PFSK-1 (cell line): Measurements from ENCODE around the gene ANGPT4.

Experiments
- FOXP2 ChIP-seq: optimal IDR thresholded peaks from 2 replicates; pipeline ENCODE3; 2011; ENCODE audit warnings: borderline replicate concordance, control low read depth, inconsistent platforms; ENCODE audit not compliant: insufficient read depth; ENCODE audit errors: extremely low read length, extremely low read depth
- POLR2AphosphoS5 ChIP-seq: IDR thresholded peaks from 2 replicates; pipeline ENCODE4 v1.6.1; 2012; ENCODE audit warnings: low read depth, mild to moderate bottlenecking, control low read depth, low read length, moderate library complexity
- SIN3A ChIP-seq: IDR thresholded peaks from 2 replicates; pipeline ENCODE4 v1.6.1; 2012; ENCODE audit warnings: mild to moderate bottlenecking, low read length, moderate library complexity, borderline replicate concordance; ENCODE audit not compliant: insufficient read depth
- TAF1 ChIP-seq: IDR thresholded peaks from 2 replicates; pipeline ENCODE4 v1.6.1; 2012; ENCODE audit warnings: low read length, control low read depth, borderline replicate concordance; ENCODE audit not compliant: insufficient read depth
- TF ChIP-seq, protein P1 (sequence below), 2 experiments: IDR thresholded peaks; 2 replicates each; pipeline versions ENCODE4 v1.6.1 to v1.8.0; 2011 to 2012; ENCODE audit warnings: low read depth in 2 of 2, low read length in 2 of 2, control low read depth in 1 of 2, inconsistent platforms in 1 of 2, mild to moderate bottlenecking in 1 of 2, moderate library complexity in 1 of 2; ENCODE audit not compliant: insufficient read depth in 1 of 2

ANGPT4 gene

GRCh38 chr20:887137-887536 is 29.0 kb downstream of the ANGPT4 start:
- TF ChIP-seq, protein P1, sequence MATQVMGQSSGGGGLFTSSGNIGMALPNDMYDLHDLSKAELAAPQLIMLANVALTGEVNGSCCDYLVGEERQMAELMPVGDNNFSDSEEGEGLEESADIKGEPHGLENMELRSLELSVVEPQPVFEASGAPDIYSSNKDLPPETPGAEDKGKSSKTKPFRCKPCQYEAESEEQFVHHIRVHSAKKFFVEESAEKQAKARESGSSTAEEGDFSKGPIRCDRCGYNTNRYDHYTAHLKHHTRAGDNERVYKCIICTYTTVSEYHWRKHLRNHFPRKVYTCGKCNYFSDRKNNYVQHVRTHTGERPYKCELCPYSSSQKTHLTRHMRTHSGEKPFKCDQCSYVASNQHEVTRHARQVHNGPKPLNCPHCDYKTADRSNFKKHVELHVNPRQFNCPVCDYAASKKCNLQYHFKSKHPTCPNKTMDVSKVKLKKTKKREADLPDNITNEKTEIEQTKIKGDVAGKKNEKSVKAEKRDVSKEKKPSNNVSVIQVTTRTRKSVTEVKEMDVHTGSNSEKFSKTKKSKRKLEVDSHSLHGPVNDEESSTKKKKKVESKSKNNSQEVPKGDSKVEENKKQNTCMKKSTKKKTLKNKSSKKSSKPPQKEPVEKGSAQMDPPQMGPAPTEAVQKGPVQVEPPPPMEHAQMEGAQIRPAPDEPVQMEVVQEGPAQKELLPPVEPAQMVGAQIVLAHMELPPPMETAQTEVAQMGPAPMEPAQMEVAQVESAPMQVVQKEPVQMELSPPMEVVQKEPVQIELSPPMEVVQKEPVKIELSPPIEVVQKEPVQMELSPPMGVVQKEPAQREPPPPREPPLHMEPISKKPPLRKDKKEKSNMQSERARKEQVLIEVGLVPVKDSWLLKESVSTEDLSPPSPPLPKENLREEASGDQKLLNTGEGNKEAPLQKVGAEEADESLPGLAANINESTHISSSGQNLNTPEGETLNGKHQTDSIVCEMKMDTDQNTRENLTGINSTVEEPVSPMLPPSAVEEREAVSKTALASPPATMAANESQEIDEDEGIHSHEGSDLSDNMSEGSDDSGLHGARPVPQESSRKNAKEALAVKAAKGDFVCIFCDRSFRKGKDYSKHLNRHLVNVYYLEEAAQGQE (IDR thresholded peaks at IDR 0.05; ENCODE audit: insufficient read depth in 1 of 2, low read depth in 2 of 2, low read length in 2 of 2): no peak
- no peak for TF ChIP-seq POLR2AphosphoS5
- no peak for TF ChIP-seq TAF1
- TF ChIP-seq FOXP2: no peak
- no peak for TF ChIP-seq SIN3A

DNA sequence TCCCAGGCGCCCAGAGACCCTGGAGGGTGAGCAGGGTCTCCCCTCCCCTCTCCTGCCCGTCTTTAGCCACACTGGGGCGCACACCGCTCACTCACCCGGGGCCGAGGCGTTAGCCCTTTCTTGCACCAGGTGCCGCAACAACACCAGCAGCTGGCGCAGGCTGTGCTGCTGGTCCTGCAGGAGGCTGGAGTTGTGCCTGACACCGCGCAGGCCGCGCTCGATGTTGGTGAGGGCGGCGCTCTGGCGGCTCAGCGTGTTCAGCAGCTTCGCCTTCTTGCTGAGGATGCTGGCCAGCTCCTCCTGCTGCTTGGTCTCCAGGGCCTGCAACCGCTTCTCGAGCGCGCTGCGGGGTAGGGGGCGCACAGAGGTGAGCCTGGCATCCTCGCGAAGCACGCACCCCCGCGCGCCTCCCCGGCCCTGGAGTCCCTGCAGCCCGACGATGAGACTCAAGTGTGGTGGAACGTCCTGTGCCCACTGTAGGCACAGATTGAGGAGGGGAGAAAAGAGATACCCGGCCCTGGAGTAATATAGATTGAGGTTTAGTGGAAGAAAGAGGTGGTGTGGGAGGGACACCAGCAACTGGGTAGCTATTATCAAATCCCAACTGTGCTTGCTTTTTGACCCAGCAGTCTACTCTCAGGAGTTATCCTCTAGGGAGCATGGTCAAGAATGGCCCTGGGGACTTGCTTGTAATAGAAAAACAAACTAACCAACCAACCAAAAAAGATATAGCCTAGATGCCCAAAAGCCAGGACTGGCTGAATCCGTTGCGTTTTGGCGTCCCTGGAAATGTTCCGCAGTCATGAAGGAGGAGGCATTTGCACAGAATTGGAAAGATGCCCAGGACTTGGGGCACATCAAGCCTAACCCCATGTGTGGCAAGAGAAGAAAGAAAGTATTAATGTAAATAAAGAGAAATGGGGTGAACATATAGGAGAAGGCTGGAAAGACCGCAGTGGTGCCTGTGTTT is 30.9 kb downstream of the ANGPT4 start:
- no peak for TF ChIP-seq SIN3A
- TF ChIP-seq FOXP2: no peak
- TF ChIP-seq, protein P1 (IDR thresholded peaks at IDR 0.05; ENCODE audit: insufficient read depth in 1 of 2, low read depth in 2 of 2, low read length in 2 of 2): peak; percentile 46 to 79; a peak in 2 of 4 replicates
- no peak for TF ChIP-seq POLR2AphosphoS5
- no peak for TF ChIP-seq TAF1

GRCh38 chr20:881783-882144 is 34.4 kb downstream of the ANGPT4 start:
- TF ChIP-seq, protein P1 (IDR thresholded peaks at IDR 0.05; ENCODE audit: insufficient read depth in 1 of 2, low read depth in 2 of 2, low read length in 2 of 2): no peak
- no peak for TF ChIP-seq TAF1
- TF ChIP-seq FOXP2: no peak
- no peak for TF ChIP-seq SIN3A
- TF ChIP-seq POLR2AphosphoS5: no peak

DNA sequence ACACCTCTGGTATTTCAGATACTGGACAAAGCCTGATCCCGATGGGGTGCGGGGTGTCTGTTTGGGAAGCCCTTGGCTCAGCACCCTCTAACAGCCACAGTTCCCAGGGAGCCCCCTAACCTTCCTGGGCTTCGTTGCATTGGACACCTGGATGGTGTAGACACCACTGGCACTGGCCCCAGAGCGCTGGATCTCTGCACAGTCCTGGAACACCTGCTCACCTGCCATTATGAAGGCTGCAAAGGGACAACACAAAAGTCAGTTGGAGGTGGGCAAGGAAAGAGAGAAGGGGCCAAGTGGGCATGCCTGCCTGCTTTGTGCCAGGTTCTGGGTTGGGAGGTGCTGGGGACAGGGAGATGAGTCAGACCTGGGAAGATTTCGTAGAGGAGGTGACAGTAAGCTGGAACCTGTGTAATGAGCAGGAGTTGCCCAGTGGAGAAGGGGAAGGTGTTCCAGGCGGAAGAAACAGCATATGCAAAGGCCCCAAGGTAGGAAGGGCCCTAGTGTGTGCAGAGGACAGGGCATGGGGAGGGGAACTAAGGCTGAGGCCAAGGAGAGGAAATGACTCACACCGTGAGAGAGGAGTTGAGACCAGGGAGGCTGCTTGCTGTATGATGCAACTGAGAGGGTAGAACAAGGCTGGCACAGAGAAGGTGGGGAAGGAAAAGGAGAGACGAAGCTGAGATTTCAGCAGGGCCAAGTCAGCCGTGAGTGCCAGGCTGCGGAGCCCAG is 34.9 kb downstream of the ANGPT4 start:
- no peak for TF ChIP-seq FOXP2
- TF ChIP-seq, protein P1 (IDR thresholded peaks at IDR 0.05; ENCODE audit: insufficient read depth in 1 of 2, low read depth in 2 of 2, low read length in 2 of 2): 0 out of 4 replicates have a peak, but pooled peaks of 1 of the 2 experiments have one; percentile 24
